HK-2 (cell line): Measurements from ENCODE around the gene MAPRE3.

Experiments used
- DNase-seq: peaks from one replicate; pipeline ENCODE4 v3.0.0-alpha.2; 2018; ENCODE audit not compliant: unreplicated experiment

MAPRE3 gene

DNA sequence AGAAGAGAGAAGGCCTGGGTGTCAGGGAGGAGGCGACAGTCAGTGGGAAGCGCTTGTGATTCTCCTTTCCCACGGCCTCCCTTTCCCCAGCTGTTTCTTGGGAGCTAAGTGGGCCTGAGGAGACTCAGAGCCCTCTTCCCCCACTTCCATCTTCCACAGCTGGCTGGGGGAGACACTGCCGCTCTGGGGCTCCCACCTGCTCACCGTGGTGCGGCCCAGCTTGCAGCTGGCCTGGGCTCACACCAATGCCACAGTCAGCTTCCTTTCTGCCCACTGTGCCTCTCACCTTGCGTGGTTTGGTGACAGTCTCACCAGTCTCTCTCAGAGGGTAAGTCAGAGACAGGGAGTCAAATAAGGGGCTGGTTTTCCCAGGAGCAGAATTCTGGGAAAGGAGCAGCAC, 69.4 kb downstream of the MAPRE3 start:
- DNase-seq, result no peak

DNA sequence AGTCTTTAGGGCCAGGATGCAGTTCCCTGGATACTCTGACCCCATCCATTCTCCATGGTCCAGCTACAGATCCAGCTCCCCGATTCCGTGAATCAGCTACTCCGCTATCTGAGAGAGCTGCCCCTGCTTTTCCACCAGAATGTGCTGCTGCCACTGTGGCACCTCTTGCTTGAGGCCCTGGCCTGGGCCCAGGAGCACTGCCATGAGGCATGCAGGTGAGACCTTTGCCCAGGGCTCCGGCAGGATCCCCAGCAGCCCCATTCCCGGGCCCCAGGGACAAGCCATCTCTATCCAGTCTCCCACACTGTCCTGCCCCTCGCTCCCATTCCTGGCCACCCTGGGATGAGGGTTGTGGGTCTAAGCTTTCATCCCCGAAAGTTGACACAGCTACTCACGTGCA, 69.8 kb downstream of the MAPRE3 start:
- DNase-seq, result no peak

DNA sequence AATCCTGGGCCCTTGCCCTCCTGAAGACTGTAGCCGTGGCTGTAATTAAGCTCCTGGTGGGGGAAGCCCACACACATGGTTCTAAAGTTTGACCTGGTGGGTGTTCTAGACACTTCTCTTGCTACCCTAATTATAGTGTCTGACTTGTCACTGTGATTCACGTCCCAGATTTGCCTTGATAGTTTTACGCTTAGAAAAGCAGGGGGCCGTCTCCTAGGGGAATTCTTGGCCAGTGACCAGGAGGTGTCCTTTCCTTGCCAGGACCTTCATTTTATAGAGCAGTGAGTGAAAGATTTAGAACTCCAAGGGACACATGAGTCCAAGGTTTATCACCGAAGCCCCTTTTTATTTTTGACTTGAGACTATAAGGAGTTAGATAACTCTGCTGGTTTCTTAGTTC, 71.3 kb downstream of the MAPRE3 start:
- no peak for DNase-seq

DNA sequence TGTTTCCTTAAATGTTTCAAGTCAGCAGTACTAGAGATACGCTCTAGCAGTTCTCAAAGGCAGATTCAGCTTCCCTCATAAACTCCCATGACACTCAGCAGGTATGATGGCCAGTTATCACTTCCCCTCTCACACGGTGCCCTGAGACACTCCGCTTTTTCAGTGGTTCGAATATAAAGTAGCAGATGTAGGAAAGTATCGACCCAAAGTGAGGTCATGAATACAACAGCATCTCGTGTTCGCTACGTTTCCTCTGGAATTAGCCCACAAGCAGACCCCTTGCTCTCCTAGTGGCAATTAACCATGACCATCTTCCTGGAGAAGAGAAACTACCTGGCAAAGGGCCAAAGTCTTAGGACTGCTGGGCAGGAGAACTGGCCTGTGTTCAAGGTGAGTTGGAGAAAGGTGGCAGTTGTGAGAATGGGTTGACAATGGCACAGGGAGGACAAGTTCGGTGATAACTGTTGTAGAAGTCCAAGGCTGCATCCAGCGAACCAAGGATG, 71.8 kb downstream of the MAPRE3 start:
- DNase-seq, result no peak

DNA sequence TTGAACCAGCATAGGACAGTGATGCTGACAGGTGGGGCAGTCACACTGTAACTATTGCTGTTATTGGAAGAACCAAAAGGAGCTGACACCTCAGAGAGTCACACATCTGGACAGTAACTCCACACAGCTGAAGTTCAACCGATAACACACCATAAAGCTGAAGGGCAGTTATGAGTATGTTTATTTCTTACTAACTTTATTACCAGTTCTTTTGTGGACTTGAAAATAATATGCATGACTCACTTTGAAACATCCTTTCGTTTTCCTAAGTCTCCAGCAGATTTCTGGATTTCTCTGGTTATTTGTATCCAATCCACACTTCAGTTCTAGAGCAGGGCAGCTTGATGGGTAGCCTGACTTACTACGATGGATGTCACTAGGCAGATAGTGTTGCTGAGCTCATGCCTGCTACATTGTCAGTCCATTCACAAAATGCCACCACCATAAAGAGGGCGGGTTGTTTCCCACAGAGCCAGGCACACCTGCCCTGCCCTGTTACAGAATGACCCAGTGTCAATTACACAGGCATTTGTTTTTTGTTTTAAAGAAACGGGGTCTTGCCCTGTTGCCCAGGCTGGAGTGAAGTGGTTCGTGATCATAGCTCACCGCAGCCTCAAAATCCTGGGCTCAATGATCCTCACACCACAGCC, 72.7 kb downstream of the MAPRE3 start:
- no peak for DNase-seq

DNA sequence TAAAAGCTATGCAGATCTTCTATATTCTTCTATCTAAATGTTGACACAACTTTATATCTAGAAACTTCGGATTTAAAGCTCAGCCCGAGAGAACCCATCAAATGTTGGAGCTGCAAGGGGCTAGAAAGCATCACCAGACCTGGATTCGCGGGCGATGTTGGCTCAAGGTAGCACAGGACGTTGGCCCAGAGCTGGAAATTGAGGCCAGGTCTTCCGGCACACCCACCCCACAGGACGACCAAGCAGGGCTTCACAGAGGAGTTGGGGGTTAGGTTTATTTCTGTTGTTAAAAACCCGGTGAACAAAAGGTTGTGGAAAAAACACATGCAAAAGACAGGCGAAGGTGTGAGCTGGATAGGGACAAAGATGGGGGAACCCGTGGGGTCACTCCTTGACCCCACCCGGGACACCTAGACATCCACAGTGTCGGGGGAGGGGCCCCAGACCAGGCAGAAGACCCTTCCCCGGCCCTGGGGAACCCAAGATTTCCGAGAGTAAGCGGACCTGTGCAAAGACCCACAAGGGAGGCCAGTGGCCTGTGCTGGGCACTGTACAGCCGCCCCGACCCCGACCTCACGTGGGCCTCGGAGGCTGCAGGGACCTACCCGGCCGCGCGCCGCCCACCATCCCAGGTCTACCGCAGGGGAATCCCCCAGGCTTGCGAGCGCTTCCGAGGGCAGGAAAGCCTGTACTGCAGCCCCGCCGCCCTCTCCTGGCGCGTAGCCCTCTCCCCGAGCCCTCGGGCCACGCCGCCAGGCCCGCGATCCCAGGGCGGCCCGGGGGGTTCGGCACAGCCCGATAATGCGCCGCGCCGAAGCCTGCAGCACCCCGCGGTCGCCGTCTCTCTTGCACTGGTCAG, 79.2 kb downstream of the MAPRE3 start:
- DNase-seq, result peak; percentile 72

DNA sequence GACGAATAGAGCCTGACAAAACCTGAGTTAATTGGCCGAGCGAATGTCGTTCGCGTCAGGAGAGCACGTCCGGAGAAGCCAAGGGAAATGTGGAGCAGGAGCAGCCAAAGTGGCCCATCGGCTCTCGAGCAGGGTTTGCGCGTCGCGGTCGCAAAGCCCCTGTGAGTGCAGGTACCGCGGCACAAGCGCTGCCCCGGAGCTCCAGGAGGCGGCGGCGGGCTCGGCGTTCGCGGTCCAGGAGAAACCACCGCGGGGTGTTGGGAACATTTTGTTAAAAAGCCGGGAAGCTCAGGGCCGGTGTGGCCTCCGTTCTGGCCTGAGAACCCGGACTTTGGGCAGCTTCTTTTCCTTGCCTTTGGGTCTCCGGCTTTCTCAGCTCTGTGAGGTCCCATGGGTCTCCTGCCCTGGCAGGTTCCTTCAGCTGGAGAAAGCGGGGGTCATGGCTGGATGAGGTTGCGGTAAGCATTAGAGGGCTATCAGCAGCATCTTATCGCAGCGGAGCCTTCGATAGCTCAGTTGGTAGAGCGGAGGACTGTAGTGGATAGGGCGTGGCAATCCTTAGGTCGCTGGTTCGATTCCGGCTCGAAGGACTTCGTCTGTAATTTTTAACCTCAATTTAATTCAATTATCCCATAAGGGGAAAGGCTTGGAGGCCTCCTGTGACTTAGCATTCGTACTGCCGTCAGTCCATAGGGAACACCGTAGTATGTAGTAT, 80.0 kb downstream of the MAPRE3 start:
- DNase-seq, result peak; percentile 96

DNA sequence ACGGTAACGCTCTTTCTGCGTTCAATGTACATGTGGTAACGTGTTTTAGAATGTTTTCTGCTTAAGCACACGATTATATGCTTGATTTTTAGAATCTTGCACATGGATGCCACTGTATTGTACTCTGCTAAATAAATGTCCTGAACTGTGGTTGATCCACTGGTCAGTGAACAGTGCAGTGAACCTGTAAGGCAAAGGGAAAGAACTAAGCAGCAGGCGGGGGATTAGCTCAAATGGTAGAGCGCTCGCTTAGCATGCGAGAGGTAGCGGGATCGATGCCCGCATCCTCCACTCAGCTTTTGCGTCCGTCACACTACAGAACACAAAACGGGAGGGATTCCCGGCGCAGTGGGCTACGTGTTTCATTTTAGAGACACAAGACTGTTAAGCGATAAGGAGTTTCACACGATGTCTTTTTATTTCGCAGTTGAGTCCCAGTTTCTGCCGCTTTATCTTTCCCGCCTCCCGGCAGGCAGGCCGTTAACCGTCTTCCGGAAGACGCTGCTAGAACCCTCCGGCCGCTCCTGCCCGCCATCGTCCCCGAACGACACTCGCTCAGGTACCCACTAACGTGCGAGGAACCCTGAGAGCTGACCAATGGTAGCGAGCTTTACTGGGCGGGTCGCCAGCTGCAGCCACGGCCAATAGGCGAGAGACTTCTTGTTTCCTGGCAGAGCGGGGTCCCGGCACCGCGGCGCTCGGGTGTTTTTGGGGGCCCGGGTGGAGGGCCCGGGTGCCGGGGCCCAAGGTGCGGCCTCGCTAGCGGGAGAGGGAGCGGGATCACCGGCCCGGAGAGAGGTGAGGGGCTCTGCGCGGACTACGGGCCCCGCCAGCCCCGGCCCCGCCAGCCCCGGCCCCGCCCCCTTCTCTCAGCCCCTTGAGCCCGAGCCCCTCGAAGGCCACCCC, 80.8 kb downstream of the MAPRE3 start, which contains the start of gene AGBL5:
Gene AGBL5 (plus strand): TSS at position 673 of the 906 bp plus-strand sequence. CDS start 1,291 bp downstream, outside the sequence.
- peak; percentile 97 for DNase-seq

DNA sequence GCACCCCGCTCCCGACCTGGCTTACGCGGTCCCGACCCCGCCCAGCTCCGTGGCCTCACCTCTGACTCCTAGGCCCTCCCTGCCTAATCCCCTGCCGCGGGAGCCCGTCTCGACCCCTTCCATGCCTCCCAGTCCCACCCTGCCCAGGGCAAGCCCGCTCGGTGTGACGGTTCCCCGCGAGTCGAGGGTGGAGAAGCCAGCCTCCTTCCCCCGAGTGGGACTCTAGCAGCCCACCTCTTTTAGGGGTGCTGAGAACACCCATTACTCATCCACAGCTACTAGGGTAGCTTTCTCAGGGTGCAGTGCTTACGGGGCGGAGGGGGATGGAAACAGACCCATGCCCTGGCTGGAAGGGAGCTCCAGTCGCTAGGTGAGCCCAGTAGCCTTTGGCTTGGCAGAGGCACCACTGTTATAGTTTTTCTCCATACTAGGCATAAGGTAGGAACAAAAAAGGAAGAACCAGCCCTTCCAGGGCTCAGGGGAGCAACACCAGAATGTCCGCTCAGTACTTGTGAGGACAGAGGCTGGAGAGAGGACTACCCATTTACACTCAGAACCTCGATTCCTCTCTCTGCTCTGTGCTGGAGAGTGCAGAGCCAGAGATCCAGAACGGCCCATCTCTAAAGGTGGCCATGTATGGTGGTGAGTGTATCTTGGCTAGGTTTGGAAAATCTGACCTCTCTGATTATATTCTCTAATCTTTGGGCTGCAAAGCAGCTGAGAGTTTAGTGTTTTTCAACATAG, 81.6 kb downstream of the MAPRE3 start:
- no peak for DNase-seq

DNA sequence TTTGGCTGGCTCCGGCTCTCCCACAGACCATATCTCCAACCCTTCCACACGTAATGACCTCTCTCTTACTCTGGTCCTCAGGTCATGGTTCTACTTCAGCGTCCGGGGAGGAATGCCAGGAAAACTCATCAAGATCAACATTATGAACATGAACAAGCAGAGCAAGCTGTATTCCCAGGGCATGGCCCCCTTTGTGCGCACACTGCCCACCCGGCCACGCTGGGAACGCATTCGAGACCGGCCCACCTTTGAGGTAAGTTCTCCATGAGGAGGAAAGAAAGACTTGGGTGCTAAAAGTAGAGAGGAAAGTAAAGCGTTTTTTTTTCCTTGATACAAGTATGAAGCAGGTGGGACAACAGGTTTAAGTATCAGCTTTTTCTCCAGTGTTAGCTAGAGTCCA, 82.9 kb downstream of the MAPRE3 start:
- no peak for DNase-seq

DNA sequence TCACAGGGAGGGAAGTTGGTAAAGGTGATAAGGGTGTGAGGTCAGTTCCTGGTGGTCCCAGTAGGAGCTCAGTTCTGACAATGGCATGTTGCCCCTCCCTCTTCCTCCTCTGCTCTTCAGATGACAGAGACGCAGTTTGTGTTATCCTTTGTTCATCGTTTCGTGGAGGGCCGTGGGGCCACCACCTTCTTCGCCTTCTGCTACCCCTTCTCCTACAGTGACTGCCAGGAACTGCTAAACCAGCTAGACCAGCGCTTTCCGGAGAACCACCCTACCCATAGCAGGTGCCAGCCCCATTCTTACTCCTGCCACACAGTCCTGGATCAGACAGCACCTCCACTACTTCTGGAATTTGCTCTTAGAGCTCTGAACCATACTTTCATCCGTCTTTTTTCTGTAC, 83.3 kb downstream of the MAPRE3 start:
- DNase-seq, result no peak

DNA sequence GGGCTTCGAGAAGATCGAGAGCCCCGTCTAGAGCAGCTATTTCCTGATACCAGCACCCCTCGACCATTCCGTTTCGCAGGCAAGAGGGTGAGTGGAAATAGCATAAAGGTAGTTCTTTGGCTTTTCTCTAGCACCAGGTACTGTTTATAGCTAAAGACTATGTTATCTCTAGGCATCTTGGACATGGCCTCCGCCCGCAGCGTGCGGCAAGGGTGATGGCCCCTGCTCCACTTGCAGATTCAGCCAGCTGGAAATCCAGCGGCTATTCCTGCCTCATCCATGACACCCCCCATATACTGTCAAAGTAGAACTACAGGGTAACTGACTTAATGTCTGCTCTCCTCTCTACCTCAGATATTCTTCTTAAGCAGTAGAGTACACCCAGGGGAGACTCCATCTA, 84.3 kb downstream of the MAPRE3 start:
- no peak for DNase-seq

DNA sequence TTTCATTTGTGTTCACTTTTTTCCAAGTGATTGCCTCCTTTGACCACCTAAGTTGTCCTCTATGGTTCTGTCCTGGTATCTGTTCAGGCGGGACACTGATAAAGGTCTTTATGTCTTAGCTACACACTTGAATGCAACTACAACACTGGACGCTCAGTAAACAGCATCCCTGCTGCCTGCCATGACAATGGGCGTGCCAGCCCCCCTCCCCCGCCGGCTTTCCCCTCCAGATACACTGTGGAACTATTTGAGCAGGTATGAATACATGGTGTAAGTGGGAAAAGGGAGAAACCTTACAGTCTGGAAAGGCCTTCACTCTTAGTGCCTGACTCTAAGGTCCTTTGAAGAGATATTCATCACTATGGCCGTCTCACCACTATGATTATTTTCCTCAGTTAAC, 86.7 kb downstream of the MAPRE3 start:
- DNase-seq, result no peak

DNA sequence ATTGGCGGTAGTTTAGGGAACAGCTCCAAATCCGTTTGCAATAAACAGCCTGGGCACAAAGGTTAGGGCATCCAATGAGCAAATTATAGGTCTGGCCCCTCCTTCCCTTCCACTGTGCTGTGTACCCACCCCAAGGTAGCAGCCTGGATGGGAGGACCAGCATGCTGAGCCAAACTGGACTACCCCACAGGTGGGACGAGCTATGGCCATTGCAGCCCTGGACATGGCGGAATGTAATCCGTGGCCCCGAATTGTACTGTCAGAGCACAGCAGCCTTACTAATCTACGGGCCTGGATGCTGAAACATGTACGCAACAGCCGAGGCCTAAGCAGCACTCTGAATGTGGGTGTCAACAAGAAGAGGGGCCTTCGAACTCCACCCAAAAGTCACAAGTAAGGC, 87.8 kb downstream of the MAPRE3 start:
- no peak for DNase-seq

DNA sequence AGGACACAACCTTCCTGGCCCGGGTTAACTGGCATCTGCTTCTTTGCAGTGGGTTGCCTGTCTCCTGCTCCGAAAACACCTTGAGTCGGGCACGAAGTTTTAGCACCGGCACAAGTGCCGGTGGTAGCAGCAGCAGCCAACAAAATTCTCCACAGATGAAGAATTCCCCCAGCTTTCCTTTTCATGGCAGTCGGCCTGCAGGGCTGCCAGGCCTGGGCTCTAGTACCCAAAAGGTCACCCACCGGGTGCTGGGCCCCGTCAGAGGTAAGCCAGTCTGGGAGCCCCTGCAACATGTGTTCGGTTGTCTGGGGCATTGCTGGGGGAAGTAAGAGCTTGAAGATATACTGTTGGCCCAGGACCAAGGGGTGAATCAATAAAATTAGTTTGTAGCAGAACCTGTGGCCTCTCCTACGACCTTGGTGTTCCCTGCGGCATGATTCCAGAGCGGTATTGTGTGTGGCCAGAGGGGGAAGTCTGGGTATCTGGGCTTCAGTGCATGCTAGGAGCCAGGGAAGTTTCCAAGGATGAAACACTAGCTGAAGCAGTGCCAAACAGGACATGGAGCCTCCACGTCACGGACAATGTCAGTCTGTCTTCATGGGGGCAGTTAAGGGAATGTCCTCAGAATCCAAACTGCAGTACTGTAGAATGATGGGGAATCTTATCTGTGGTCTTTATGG, 88.8 kb downstream of the MAPRE3 start:
- DNase-seq, result no peak

DNA sequence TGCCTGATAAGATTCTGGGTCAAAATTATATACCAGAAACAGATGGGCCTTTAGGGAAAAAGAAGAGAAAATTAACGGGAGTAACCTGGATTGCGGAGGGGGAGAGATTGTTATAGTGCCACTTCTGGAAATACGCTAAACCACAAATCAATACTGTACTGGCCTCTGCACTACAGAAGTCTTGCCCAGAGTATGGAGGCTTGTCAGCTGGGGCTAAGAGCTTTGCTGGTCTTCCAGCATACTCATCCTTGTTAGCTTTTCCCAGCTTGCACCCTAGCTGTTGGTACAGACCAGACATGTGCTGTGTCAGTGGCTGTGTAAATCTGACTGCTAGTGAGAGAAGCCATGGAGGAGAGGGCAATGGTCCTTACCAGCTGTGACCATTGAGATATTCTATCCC, 89.9 kb downstream of the MAPRE3 start:
- DNase-seq, result no peak

DNA sequence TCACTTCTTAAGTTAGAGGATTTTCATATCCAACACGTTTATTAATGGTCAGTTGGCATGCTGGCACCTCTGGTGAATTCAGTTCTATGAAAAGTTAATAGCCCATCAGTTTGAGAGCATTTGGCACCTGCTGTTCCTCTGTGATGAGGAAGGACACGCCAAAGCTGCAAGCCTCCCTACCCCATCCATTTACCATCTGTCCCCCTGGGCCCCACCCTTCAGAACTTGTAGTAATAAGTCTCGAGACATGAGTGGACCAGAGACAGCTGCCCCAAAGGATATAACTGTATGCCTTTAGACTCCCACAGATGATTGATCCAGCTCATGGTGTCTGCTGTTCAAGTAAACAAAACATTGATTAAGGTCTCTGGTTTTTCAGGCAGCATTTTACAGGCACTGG, 94.7 kb downstream of the MAPRE3 start:
- no peak for DNase-seq

DNA sequence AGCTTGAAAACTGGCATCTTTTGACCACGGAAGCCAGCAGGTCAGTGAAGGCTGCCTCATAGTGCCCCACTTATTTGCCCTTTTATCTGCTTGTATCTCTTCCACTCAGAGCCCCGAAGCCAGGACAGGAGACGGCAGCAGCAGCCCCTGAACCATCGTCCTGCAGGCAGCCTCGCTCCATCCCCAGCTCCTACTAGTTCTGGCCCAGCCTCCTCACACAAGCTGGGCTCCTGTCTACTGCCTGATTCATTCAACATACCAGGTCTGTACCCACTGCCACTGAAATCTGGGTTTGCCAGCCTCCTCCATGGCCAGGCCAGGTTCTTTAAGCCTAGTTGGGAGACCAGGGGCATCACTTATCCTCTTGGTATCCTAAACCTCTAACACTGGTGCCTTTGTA, 96.9 kb downstream of the MAPRE3 start:
- DNase-seq, result no peak

DNA sequence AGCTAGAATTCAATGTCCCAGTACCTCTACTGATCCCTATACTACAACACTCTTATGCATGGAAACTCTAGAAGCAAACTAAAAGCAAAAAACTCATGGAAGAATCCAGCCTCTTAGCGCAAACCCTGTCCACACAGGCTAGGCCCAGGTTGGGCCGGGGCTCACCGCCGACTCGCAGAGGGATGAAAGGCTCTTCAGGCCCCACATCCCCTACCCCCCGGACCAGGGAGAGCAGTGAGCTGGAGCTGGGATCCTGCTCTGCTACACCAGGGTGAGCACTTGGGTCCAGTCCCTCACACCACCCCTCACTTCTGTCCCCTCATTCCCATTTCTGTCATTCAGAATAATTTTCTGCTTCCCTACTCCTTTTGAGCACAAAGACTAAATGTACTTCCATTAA, 99.0 kb downstream of the MAPRE3 start:
- no peak for DNase-seq

DNA sequence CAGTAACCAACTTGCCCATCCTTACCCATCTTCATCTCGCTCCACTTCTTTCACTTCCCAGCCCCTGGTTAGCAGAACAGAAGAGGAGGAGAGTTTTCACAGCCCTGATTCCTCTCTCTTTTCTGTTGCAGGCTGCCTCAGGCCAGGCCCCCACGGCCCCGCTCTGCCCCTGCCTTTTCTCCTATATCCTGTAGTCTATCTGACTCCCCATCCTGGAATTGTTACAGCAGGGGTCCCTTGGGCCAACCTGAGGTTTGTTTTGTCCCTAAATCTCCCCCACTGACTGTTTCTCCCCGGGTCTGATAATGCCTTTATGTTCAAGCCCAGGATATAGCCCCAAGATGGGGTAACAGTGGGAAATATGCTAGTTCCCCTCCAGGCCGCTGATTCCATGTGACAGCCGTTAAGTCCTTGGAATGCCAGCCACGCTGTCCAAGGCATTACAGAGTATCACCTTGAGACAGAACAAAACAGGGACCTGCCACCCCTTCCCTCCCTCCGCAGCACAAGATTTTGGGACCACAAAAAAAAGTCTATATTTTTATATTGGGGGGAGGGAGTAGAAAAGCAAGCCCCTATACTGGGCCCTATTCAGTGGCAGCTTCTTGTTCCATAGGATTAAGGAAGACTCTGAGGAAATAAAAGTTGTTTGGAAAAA, 99.7 kb downstream of the MAPRE3 start:
- DNase-seq, result no peak
